ENCODE data around the gene ASH1L. TPM values are rescaled to one million over a fixed set of nuclear protein-coding genes. Genes with fewer than 3 reads are reported as not detected.
"Not testable (repeated sequence)": the region's sequence is repeated elsewhere in the genome, so short reads cannot be mapped to it uniquely, and the experiment has no call there.

Gene ASH1L
- total RNA-seq, 1 donor from 2014 or later: 65.3 TPM

DNA sequence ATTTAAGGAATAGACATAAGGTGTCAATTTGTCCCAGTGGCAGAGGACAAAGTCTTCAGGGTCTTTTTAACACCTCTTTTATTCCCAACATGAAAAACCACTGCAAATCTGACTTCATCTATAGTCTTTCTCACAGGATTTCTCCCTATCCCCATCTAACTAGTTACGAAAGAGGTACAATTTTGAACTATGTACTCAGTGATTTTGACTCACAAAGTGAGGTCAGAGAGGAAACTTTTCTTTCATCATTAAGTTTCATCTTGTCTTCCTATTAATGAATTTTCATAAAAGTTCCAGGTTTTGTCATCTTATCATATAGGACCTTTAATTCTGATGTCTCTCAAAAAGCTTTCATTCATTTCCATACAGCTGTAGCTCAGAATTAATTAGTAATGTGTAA lies 63.3 kb downstream of the ASH1L start:
- no peak for DNase-seq (ENCODE audit: low spot score)

DNA sequence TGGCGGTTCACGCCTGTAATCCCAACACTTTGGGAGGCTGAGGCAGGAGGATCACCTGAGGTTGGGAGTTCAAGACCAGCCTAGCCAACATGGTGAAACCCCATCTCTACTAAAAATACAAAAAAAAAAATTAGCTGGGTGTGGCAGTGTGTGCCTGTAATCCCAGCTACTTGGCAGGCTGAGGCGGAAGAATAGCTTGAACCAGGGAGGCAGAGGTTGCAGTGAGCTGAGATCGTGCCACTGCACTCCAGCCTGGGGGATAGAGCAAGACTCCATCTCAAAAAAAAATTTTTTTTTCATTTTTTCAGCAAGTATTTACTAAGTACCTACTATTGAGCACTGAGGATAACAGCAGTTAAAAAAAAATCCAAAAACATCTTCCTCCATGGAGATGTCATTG lies 69.0 kb downstream of the ASH1L start:
- not testable (repeated sequence) for DNase-seq (ENCODE audit: low spot score)

DNA sequence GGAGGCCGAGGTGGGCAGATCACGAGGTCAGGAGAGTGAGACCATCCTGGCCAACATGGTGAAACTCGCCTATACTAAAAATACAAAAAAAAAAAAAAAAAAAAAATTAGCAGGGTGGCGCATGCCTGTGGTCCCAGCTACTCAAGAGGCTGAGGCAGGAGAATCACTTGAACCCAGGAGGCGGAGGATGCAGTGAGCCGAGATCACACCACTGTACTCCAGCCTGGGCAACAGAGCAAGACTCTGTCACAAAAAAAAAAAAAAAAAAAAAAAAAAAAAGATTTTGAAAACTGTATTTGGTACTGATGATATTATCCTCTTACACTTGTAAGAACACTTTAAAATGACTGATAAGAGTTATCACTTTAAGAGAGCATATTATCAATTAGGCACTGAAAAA lies 74.2 kb downstream of the ASH1L start:
- DNase-seq (ENCODE audit: low spot score): not testable (repeated sequence)

DNA sequence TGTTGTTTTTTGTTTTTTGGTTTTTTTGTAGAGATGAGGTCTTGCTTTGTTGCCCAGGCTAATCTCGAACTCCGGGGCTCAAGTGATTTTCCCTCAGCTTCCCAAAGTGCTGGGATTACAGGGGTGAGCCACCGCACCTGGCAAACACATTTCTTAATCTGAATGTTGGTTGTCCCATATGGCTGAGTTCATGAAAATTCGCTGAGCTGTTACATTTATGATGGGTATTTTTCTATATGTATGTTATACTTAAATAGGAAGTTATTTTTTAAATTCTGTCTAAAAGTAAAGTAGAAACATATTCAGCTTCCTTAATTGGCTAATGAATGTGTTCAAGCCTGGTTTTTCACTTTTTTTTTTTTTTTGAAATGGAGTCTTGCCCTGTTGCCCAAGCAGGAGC lies 75.1 kb downstream of the ASH1L start:
- no peak for DNase-seq (ENCODE audit: low spot score)

DNA sequence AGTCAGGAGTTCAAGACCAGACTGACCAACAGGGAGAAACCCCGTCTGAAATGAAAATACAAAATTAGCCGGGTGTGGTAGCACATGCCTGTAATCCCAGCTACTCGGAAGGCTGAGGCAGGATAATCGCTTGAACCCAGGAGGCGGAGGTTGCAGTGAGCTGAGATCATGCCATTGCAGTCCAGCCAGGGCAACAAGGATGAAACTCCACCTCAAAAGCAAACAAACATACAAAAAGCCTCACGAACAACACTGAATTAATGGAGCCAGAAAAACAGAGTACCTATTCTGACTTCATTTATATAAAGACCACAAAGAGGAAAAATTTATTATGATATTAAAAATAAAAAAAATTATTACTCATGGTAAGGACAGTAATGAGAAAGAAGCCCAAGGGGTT lies 75.7 kb downstream of the ASH1L start:
- not testable (repeated sequence) for DNase-seq (ENCODE audit: low spot score)

DNA sequence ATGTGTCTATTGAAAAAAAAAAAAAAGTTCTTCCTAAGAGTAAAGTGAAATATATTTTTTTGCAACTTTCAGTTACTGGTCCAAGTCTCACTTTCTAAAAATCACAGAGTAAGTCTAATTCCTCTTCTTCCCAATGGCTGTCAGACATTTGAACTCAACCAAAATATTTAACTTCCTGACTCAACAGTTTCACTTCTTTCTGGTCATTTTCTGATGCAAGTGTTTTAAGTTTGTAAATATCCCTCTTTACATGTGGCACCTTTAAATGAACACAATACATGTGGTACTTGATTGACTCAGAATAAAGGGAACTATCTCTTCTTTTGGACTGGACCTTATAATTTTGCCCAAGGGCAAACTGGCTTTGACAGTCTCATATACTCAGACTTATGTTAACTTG lies 76.7 kb downstream of the ASH1L start:
- DNase-seq (ENCODE audit: low spot score): no peak

DNA sequence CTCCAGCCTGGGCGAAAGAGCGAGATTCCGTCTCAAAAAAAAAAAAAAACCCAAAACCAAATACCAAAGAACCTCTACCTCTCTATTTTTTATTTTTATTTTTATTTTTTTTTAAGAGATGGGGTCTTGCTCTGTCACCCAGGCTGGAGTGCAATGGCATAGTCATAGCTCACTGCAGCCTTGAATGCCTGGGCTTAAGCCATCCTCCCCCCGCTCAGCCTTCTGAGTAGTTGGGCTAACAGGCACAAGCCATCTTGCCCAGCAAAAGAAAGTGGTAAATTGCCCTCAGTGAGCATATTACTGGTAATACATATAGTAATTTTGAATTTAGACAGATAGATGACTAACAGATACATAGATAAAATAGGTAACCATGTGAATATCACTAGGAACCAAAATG lies 77.4 kb downstream of the ASH1L start:
- no peak for DNase-seq (ENCODE audit: low spot score)

DNA sequence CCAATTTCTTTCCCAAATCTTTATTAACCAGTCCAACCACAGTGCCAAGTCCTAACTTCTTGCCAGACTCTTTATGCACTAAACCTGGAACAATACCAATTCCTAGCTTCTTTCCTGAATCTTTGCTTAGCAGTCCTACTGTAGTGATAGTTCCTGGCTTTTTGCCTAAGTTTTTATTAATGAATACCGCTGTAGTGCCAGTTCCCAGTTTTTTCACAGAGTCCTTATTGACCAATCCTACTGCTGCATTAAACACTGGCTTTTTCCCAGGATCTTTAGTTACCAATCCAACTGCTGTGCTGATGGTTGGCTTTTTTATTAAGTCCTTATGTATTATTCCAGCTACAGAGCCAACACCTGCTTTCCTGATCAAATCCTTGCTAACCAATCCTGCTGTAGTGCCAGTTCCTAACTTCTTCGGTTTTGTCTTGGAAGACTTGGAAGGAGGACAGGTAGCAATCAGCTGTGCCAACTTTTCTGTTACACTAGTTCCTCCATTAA lies 80.8 kb downstream of the ASH1L start:
- no peak for DNase-seq (ENCODE audit: low spot score)

DNA sequence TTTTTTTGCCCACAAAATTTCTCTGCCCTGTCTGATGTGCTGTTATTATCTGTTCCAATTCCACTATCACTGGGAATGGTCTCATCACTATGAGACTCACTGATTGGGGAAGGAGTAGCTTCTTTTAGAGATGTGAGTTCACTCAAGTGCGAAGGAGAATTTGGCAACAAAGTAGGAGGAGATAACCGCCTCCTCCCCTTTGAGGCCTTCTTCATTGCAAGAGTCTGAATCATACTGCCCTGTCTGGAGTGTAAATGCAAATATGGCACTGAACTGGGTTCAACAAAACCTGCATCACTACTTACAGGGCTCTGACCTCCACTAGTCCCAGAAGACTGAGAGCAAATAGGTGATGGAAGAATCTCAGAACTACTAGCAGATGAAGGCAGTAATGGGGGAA lies 83.4 kb downstream of the ASH1L start:
- no peak for DNase-seq (ENCODE audit: low spot score)

DNA sequence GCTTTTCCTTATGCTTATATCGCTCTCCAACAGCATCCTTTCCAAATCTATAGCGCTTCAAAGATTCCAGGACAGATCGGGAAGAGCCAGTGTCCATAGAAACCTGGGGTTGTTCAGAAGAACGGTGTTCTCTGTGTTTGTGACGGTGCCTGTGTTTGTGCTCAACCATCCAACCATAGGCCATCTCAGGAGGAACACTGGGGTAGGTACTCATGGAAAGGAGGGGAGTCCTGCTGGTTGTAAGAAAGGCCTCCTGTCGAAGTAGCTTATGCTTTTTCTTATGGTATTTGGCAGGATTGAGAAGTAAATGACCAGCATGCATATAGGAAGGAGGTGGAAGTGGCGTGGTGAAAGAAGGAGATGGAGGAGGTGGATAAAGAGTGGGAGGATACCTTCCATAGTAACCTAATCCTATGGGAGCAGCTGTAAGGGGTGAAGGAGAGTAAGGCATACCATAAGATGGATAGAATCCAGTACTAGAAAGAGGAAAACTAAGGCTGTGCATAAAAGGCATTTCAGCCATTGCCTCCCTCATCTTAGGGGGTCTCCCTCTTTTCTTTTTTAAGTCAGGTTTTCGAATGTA lies 84.2 kb downstream of the ASH1L start:
- no peak for DNase-seq (ENCODE audit: low spot score)

DNA sequence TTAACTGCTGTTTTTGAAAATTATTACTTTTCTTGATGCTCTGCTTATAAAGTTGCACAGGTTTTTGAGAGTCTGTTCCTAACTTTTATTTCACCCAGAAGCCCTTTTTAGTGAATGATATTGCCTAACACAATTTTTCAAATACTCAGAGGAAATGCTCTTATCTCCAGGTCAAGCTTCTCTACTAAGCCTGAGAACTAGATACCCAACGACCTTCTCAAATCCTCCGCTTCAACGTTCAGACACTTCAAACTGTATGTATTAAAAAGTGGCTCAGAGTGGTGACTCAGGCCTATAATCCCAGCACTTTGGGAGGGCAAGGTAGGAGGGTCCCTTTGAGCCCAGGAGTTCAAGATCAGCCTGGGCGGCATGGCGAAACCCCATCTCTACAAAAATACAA lies 88.5 kb downstream of the ASH1L start:
- DNase-seq (ENCODE audit: low spot score): no peak

DNA sequence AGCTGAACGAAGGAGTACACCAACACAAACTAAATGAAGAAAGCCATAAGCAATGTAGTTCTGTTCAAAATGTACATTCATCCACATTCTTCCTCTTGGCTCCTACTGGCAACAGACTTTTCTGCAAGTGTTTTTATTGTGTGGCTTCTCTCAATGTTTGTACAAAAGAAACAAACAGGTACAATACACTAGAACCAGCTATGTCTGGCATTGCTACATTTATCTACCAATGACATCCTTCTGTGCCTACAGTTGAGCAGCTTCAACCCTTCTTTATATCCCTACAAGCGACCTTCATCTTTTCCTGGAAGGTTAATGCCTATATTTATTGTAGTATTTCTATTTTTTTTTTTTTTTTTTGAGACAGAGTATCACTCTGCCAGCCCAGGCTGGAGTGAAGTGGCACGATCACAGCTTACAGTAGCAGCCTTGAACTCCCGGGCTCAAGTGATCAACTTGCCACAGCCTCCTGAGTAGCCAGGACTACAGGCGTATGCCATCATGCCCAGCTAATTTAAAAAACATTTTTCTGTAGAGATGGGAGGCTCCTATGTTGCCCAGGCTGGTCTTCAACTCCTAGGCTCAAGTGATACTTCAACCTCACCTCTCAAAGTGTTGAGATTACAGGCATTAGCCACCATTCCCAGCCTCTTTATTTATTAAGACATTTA lies 89.3 kb downstream of the ASH1L start:
- no peak for DNase-seq (ENCODE audit: low spot score)

DNA sequence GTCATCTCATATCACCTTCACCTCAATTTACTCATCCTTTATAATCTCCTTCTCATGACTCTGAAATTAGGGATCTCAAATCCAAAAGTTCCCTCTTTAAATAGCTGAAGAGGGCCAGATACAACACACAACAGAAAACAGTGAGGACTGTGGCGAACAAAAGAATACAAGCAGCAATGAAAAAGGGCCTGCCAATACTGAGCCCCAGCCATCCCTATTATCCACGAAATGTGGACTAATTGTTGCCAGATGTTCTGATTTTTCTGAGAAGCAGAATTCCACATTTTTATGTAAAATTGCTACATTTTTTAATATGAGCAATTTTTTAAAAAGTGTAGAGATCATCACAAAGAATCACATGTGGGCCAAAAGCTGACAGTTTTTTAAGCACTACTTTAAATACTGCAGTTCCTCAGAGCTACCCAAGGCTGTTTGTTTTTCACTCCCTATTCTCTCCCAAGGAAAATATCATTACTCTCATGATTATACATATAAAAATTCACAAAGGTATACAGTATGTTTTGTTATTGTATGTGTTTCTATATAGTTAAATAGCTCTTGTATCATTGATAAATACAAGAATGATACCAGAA lies 90.0 kb downstream of the ASH1L start:
- no peak for DNase-seq (ENCODE audit: low spot score)

DNA sequence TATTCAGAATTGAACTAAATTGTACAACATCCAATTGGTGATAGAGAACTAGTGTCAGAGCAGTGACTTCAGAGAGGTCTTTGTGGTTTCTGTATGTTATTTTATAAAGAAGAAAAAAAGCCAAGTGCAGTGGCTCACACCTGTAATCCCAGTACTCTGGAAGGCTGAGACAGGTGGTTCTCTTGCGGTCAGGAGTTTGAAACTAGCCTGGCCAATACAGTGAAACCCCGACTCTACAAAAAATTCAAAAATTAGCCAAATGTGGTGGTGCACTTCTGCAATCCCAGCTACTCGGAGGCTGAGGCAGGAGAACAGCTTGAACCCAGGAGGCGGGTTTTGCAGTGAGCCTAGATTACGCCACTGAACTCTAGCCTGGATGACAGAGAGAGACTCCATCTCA lies 90.7 kb downstream of the ASH1L start:
- no peak for DNase-seq (ENCODE audit: low spot score)

DNA sequence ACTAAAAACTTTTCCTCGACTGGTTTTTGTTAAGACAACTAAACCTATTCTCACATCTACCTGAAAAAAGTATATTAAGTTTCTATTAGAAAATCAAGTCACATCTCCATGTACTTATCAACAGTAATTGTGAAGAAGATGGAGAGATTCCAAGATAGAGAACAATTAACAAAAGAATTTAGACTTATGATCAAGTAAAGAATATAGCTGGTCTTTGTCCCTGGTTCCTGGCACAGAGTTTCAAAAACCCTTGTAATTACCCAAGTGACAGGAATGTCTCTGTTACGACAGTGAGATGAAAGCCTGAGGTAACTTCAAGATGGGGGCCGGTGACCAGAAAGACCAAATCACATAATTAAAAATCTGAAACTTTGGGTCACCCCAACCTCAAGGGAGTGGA lies 91.6 kb downstream of the ASH1L start:
- no peak for DNase-seq (ENCODE audit: low spot score)

DNA sequence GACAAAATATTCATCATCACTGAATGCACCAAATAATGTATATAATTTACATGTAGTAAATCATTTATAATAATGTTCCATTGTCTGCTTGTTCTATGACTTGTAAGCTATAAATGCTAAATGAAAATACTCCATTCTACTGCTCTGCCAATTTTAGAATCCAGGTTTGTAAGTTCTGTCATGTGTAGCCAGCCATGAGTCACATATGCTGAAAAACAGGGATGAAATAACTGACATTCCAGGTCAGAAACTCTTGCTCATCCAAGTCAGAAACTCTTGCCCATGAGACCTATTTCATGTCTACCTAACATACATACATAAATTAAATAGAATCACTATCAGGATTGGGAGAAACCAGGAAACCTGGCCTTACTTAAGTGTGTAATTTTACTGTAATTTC lies 95.6 kb downstream of the ASH1L start:
- no peak for DNase-seq (ENCODE audit: low spot score)

DNA sequence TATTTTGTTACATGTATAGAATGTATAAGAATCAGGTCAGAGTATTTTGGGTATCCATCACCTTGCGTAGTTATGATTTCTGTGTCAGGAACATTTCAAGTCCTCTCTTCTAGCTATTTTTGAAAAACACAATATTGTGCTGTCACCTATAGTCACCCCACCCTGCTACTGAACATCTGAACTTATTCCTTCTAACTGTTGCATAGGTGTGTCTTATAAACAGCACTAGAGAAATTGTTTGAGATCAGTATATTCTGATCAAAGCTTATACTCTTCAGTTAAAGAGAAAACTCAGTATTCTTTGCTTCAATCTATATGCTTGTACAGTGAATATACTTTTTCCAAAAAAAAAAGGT lies 96.0 kb downstream of the ASH1L start:
- no peak for DNase-seq (ENCODE audit: low spot score)

DNA sequence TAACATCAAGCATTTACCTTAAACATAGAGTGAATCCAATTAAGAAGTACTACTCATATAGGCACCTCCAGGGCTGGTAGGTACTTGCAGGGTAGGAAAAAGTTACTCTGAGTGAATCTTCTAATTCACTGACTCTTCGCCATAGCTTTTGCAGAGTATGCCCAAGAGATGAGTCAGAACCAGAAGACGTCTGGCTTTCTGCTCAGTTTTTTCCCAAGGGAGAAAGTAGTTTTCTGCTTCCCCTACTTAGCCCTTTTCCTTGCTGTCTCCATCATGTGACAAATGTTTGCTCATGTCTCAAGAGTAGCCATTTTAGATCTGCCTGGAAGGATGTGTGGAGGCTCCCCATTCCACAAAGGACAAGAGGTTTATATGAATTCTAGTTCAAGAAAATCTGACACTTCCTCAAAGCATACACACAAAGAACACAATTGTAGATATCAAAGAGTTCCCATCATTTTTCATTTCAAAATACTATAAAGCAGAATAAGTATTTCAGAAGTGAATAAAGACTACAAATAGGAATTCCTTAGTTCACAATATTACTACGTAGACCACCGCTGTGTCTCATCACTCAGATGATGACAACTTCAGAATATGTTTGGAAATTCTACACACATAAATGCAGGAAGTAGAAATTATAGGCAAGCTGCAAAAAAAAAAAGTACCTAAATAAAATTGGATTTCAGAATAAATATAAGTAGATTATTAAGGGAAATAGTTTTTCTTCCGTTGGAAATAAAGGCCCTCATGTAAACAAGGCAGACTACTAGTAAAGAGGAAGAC lies 98.5 kb downstream of the ASH1L start:
- DNase-seq (ENCODE audit: low spot score): no peak

DNA sequence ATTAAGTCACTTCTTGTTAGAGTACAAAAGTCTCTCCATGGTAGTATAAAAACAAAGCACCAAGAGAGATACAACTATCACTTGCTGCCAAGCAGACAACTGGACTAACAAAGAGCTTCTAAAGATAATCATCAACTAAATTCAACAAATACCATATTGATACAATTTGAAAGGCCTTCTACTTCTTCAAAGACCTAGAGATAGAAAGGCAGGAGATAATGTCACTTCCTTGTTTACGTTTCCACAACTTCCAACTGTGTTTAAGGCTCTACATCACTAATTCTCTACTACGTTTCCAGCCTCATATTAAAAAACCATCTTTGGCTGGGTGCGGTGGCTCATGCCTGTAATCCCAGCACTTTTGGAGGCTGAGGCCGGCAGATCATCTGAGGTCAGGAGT lies 104.5 kb downstream of the ASH1L start:
- DNase-seq (ENCODE audit: low spot score): no peak

DNA sequence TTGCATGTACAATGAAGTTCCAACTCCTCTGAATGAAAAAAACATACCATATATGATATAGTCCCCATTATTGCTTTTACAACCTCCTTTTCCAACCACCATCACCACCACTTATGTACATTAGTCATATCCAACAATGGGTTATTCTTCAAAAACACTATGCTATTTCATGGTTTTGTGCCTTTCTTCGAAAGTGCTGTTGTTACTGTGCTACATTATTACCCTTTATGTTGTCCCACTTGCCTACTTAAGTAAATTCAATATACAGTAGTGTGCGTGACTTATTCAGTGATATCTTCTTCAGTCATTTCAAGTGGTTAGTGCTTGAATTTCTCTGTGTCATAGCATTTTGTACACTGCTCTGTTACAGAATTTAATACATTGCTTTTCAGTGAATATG lies 105.3 kb downstream of the ASH1L start:
- DNase-seq (ENCODE audit: low spot score): no peak

DNA sequence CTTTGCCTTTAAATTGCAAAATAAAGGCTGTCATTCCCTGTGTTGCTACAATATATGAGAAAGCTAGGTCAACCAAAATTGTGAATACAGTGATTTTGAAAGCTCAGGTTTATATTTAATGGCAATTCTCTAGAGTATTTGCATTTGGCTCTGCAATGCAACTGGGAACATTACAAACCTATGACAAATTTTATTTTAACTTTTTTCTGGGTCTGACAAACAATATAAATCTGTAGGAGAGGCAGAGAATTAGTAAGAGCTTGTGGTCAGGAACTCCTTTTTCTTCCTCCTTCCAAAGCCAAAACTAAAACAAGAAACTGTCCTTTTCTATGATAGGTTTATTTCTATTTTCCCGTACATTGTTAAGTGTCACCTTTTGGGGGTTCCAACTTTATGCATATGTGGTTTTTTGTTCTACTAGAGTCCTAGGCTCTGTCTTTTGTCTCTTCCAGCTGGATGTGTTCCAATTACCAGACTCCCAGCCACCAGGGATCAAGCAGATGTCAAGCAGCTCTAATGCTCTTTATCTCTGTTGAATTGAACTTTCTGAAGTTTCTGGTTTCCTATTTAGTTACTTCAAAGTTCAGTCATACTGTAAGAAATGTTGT lies 106.9 kb downstream of the ASH1L start:
- DNase-seq (ENCODE audit: low spot score): no peak

DNA sequence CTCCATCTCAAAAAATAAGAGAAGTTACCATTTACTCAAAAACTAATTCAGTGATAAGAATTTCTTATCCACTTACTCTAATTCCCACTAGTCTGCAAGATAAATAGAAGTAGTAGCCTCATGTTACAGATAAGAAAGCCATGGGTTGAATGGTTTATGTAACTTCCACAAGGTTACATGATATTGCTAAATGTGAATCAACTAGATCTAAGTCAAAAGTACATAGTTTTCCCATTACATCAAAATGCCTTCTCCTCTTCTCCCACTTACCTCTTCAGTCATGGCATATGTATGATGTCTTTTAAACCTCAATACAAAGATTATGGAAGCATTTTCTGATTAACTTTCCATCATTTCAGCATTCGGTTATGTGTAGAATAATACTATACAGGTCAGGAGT lies 108.5 kb downstream of the ASH1L start:
- DNase-seq (ENCODE audit: low spot score): no peak

Measured in mesenteric fat pad (tissue), 1 donor.